Measurements from ENCODE around the gene LEMD3. TPM values are rescaled to one million over a fixed set of nuclear protein-coding genes. Genes with fewer than 3 reads are reported as not detected.

Gene LEMD3
- polyA plus RNA-seq, 2 donors, result 5.6 to 5.9 TPM

GRCh38 chr12:65164774-65165173 lies 4.6 kb upstream of the LEMD3 start:
- no peaks in the 10 kb centered on the region for H3K36me3 ChIP-seq (ENCODE audit: control insufficient read depth in 2 of 2, insufficient read depth in 2 of 2, low read length in 1 of 2)
- no peaks in the 10 kb centered on the region for H3K27me3 ChIP-seq (ENCODE audit: control insufficient read depth in 1 of 2, insufficient read depth in 2 of 2, low read length in 2 of 2)
- H3K4me3 ChIP-seq (ENCODE audit: low read depth in 1 of 2, low read length in 2 of 2), result no peak overlapping the region
- no peak overlapping the region for H3K27ac ChIP-seq (ENCODE audit: low read depth in 2 of 2, low read length in 1 of 2)
- no peaks in the 10 kb centered on the region for H3K4me1 ChIP-seq (ENCODE audit: control insufficient read depth in 2 of 2, insufficient read depth in 2 of 2, low read length in 1 of 2)
- H3K9me3 ChIP-seq (ENCODE audit: control insufficient read depth in 2 of 2, insufficient read depth in 1 of 2, low read depth in 1 of 2, low read length in 1 of 2), result no peaks in the 10 kb centered on the region

DNA sequence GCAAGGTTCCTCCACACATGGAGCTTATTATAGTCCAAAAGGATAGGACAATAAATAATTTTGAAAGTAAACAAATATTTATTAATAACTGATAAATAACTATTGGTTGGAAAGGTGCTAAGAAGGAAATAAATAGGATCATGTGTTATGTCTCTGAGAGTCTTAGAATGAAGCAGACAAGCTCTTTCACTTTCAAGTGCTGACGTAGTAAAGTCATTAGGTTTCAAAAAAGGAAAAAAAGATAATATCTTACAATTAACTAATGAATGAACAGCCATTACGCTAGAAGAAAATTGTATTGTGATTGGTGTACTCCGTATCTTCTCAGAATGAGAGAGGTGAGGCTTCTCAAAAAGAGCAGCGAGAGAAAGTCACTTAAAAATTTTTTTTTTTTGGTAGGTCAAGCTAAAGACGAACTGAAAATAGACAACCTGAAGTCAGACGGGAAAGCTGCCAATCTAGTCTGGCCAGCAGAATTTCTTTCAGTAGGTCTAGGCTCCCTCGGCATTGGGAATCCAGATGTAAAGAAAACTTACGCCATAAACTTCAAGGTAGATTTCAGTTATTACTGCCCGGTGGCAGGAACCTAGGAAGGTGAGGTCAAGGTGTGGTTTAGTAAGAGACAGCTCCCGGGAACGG lies 583 bp upstream of the LEMD3 start:
- peak overlapping the region; percentile 95 to 99 for H3K27ac ChIP-seq (ENCODE audit: low read depth in 2 of 2, low read length in 1 of 2)
- no peaks in the 10 kb centered on the region for H3K9me3 ChIP-seq (ENCODE audit: control insufficient read depth in 2 of 2, insufficient read depth in 1 of 2, low read depth in 1 of 2, low read length in 1 of 2)
- H3K27me3 ChIP-seq (ENCODE audit: control insufficient read depth in 1 of 2, insufficient read depth in 2 of 2, low read length in 2 of 2), result no peaks in the 10 kb centered on the region
- H3K4me3 ChIP-seq (ENCODE audit: low read depth in 1 of 2, low read length in 2 of 2), result peak overlapping the region; percentile 81 to 97
- H3K36me3 ChIP-seq (ENCODE audit: control insufficient read depth in 2 of 2, insufficient read depth in 2 of 2, low read length in 1 of 2), result no peaks in the 10 kb centered on the region
- 9 to 13% methylated on average over 11 of the region's 11 CpGs for WGBS, 2 donors
- no peaks in the 10 kb centered on the region for H3K4me1 ChIP-seq (ENCODE audit: control insufficient read depth in 2 of 2, insufficient read depth in 2 of 2, low read length in 1 of 2)

GRCh38 chr12:65170209-65170881 lies 962 bp downstream of the LEMD3 start:
- H3K27ac ChIP-seq (ENCODE audit: low read depth in 2 of 2, low read length in 1 of 2), result peak overlapping the region; percentile 95 to 99
- H3K4me3 ChIP-seq (ENCODE audit: low read depth in 1 of 2, low read length in 2 of 2), result peak overlapping the region; percentile 81 to 97
- no peaks in the 10 kb centered on the region for H3K4me1 ChIP-seq (ENCODE audit: control insufficient read depth in 2 of 2, insufficient read depth in 2 of 2, low read length in 1 of 2)
- no peaks in the 10 kb centered on the region for H3K36me3 ChIP-seq (ENCODE audit: control insufficient read depth in 2 of 2, insufficient read depth in 2 of 2, low read length in 1 of 2)
- 0 to 1% methylated on average over 47 of the region's 47 CpGs for WGBS, 2 donors
- H3K9me3 ChIP-seq (ENCODE audit: control insufficient read depth in 2 of 2, insufficient read depth in 1 of 2, low read depth in 1 of 2, low read length in 1 of 2), result no peaks in the 10 kb centered on the region
- H3K27me3 ChIP-seq (ENCODE audit: control insufficient read depth in 1 of 2, insufficient read depth in 2 of 2, low read length in 2 of 2), result no peaks in the 10 kb centered on the region

- Histone ChIP-seq H3K4me1 (ENCODE audit: control insufficient read depth in 2 of 2, insufficient read depth in 2 of 2, low read length in 1 of 2) (no peaks in the 10 kb centered on the region), H3K4me3 (ENCODE audit: low read depth in 1 of 2, low read length in 2 of 2) (peak overlapping the region; percentile 81 to 97), H3K36me3 (ENCODE audit: control insufficient read depth in 2 of 2, insufficient read depth in 2 of 2, low read length in 1 of 2) (no peaks in the 10 kb centered on the region), H3K27me3 (ENCODE audit: control insufficient read depth in 1 of 2, insufficient read depth in 2 of 2, low read length in 2 of 2) (no peaks in the 10 kb centered on the region), H3K27ac (ENCODE audit: low read depth in 2 of 2, low read length in 1 of 2) (no peak overlapping the region), H3K9me3 (ENCODE audit: control insufficient read depth in 2 of 2, insufficient read depth in 1 of 2, low read depth in 1 of 2, low read length in 1 of 2) (no peaks in the 10 kb centered on the region)
- 43 to 50% methylated on average over 8 of the region's 8 CpGs for WGBS, 2 donors
Measured at GRCh38 chr12:65171073-65171472, 1.7 kb downstream of the LEMD3 start.

- H3K27ac ChIP-seq (ENCODE audit: low read depth in 2 of 2, low read length in 1 of 2), result no peak overlapping the region
- WGBS, 2 donors, result 54 to 57% methylated on average over 3 of the region's 3 CpGs
- no peaks in the 10 kb centered on the region for H3K36me3 ChIP-seq (ENCODE audit: control insufficient read depth in 2 of 2, insufficient read depth in 2 of 2, low read length in 1 of 2)
- no peaks in the 10 kb centered on the region for H3K9me3 ChIP-seq (ENCODE audit: control insufficient read depth in 2 of 2, insufficient read depth in 1 of 2, low read depth in 1 of 2, low read length in 1 of 2)
- peak overlapping the region in 1 of 2 donors; percentile 97 for H3K4me3 ChIP-seq (ENCODE audit: low read depth in 1 of 2, low read length in 2 of 2)
- no peaks in the 10 kb centered on the region for H3K27me3 ChIP-seq (ENCODE audit: control insufficient read depth in 1 of 2, insufficient read depth in 2 of 2, low read length in 2 of 2)
- H3K4me1 ChIP-seq (ENCODE audit: control insufficient read depth in 2 of 2, insufficient read depth in 2 of 2, low read length in 1 of 2), result no peaks in the 10 kb centered on the region
Measured at GRCh38 chr12:65171870-65172269, 2.5 kb downstream of the LEMD3 start.

DNA sequence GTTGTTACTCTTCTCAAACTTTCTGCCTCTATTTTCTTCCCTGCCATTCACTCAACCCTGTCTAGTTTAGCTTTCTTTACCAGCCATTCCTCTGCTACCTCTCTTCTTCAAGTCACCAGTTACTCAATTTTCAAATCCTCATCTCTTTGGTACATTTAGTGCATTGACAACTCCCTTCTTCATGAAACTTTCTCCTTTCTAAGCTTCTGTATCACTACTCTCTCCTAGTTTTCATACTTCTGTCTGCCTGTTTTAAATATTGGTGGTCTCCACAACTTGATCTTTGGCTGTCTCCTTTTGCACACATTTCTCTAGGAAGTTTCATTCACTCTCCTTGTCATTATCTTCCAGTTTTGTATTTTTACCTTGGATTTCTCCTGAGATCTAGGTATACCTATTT lies 6.0 kb downstream of the LEMD3 start:
- Histone ChIP-seq H3K27me3 (ENCODE audit: control insufficient read depth in 1 of 2, insufficient read depth in 2 of 2, low read length in 2 of 2) (no peaks in the 10 kb centered on the region), H3K4me1 (ENCODE audit: control insufficient read depth in 2 of 2, insufficient read depth in 2 of 2, low read length in 1 of 2) (no peaks in the 10 kb centered on the region), H3K36me3 (ENCODE audit: control insufficient read depth in 2 of 2, insufficient read depth in 2 of 2, low read length in 1 of 2) (peaks cover 0 to 3% of the 10 kb centered on the region in 2 donors), H3K27ac (ENCODE audit: low read depth in 2 of 2, low read length in 1 of 2) (no peak overlapping the region), H3K4me3 (ENCODE audit: low read depth in 1 of 2, low read length in 2 of 2) (no peak overlapping the region), H3K9me3 (ENCODE audit: control insufficient read depth in 2 of 2, insufficient read depth in 1 of 2, low read depth in 1 of 2, low read length in 1 of 2) (no peaks in the 10 kb centered on the region)

DNA sequence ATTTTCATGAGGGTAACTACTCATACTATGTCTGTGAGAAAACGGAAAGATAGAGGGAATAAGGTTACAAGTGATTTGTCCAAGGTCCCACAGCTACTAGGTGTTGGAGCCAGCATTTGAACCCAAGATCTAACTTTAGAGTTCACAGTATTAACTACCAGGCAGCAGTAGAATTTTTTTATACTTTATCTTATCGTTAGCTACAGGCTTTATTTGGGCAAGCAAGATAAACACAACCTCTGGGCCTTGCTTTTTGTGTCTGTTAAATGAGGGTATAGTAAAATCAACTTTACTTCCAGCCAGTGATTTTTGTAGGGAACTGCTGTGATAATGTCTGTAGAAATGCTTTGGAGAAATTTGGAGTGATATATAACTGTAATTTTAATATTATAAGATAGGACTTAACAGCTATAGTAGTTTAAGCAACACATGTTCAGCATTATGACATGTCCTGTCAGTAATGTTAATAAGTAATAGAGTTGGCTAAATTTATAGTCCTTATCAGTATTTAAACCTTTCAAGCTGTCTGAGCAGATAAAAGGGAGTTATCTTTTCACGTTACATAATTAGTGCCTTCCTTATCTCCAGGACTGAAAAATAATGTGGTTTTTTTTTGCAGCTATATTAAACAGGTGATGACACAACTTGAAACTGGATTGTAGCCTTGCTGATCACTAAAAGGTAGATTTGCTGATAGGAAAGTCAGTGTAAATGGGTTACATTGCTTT lies 12.8 kb downstream of the LEMD3 start:
- 63 to 85% methylated on average over 3 of the region's 3 CpGs for WGBS, 2 donors
- H3K4me1 ChIP-seq (ENCODE audit: control insufficient read depth in 2 of 2, insufficient read depth in 2 of 2, low read length in 1 of 2), result no peaks in the 10 kb centered on the region
- H3K9me3 ChIP-seq (ENCODE audit: control insufficient read depth in 2 of 2, insufficient read depth in 1 of 2, low read depth in 1 of 2, low read length in 1 of 2), result no peaks in the 10 kb centered on the region
- no peak overlapping the region for H3K4me3 ChIP-seq (ENCODE audit: low read depth in 1 of 2, low read length in 2 of 2)
- H3K27ac ChIP-seq (ENCODE audit: low read depth in 2 of 2, low read length in 1 of 2), result no peak overlapping the region
- H3K36me3 ChIP-seq (ENCODE audit: control insufficient read depth in 2 of 2, insufficient read depth in 2 of 2, low read length in 1 of 2), result peaks cover 0 to 3% of the 10 kb centered on the region in 2 donors
- no peaks in the 10 kb centered on the region for H3K27me3 ChIP-seq (ENCODE audit: control insufficient read depth in 1 of 2, insufficient read depth in 2 of 2, low read length in 2 of 2)

GRCh38 chr12:65184176-65184857 lies 14.9 kb downstream of the LEMD3 start:
- Histone ChIP-seq H3K27ac (ENCODE audit: low read depth in 2 of 2, low read length in 1 of 2) (no peak overlapping the region), H3K4me1 (ENCODE audit: control insufficient read depth in 2 of 2, insufficient read depth in 2 of 2, low read length in 1 of 2) (no peaks in the 10 kb centered on the region), H3K27me3 (ENCODE audit: control insufficient read depth in 1 of 2, insufficient read depth in 2 of 2, low read length in 2 of 2) (no peaks in the 10 kb centered on the region), H3K9me3 (ENCODE audit: control insufficient read depth in 2 of 2, insufficient read depth in 1 of 2, low read depth in 1 of 2, low read length in 1 of 2) (no peaks in the 10 kb centered on the region), H3K36me3 (ENCODE audit: control insufficient read depth in 2 of 2, insufficient read depth in 2 of 2, low read length in 1 of 2) (no peaks in the 10 kb centered on the region), H3K4me3 (ENCODE audit: low read depth in 1 of 2, low read length in 2 of 2) (no peak overlapping the region)
- WGBS, 2 donors, result 83 to 88% methylated on average over 5 of the region's 5 CpGs

GRCh38 chr12:65184858-65185229 lies 15.5 kb downstream of the LEMD3 start:
- Histone ChIP-seq H3K36me3 (ENCODE audit: control insufficient read depth in 2 of 2, insufficient read depth in 2 of 2, low read length in 1 of 2) (no peaks in the 10 kb centered on the region), H3K27ac (ENCODE audit: low read depth in 2 of 2, low read length in 1 of 2) (no peak overlapping the region), H3K4me3 (ENCODE audit: low read depth in 1 of 2, low read length in 2 of 2) (no peak overlapping the region), H3K27me3 (ENCODE audit: control insufficient read depth in 1 of 2, insufficient read depth in 2 of 2, low read length in 2 of 2) (no peaks in the 10 kb centered on the region), H3K9me3 (ENCODE audit: control insufficient read depth in 2 of 2, insufficient read depth in 1 of 2, low read depth in 1 of 2, low read length in 1 of 2) (no peaks in the 10 kb centered on the region), H3K4me1 (ENCODE audit: control insufficient read depth in 2 of 2, insufficient read depth in 2 of 2, low read length in 1 of 2) (no peaks in the 10 kb centered on the region)
- WGBS, 2 donors, result 85 to 96% methylated on average over 1 of the region's 1 CpG
